Inflammatory macrophage treated with lipopolysaccharide for 4 hours (primary cell): ENCODE data around the gene SAP25.

Source experiments
- DNase-seq: peaks from one replicate; pipeline ENCODE4 v3.0.0-alpha.2; 2020

Gene SAP25

GRCh38 chr7:100591596-100591995, 17.9 kb upstream of the SAP25 start:
- DNase-seq: no peak

- DNase-seq: no peak
Measured at GRCh38 chr7:100590077-100590737, 16.5 kb upstream of the SAP25 start.

GRCh38 chr7:100589341-100589947, 15.7 kb upstream of the SAP25 start:
- no peak for DNase-seq

- DNase-seq: peak; percentile 33
Measured at GRCh38 chr7:100588438-100588837, 14.7 kb upstream of the SAP25 start.

- DNase-seq: peak; percentile 100
Measured at GRCh38 chr7:100586266-100587025, 12.7 kb upstream of the SAP25 start, which contains the start of gene FBXO24. Gene FBXO24 (plus strand): TSS chr7:100586328. CDS start chr7:100586626, 298 bp downstream.

- peak; percentile 52 for DNase-seq
Measured at GRCh38 chr7:100585511-100586265, 12.0 kb upstream of the SAP25 start, which contains the start of gene LRCH4. Gene LRCH4 (minus strand): TSS chr7:100586129. CDS start chr7:100586100, 29 bp downstream.

GRCh38 chr7:100584683-100585510, 11.2 kb upstream of the SAP25 start:
- DNase-seq: peak; percentile 77

- DNase-seq: peak; percentile 67
Measured at GRCh38 chr7:100584054-100584682, 10.5 kb upstream of the SAP25 start.

GRCh38 chr7:100583132-100584053, 9.7 kb upstream of the SAP25 start:
- DNase-seq: peak; percentile 82

- no peak for DNase-seq
Measured at GRCh38 chr7:100582650-100583049, 8.9 kb upstream of the SAP25 start.

- no peak for DNase-seq
Measured at GRCh38 chr7:100582041-100582579, 8.4 kb upstream of the SAP25 start.

GRCh38 chr7:100580466-100581283, 7.0 kb upstream of the SAP25 start:
- DNase-seq: no peak

GRCh38 chr7:100578246-100579183, 4.8 kb upstream of the SAP25 start:
- no peak for DNase-seq

GRCh38 chr7:100577507-100577906, 3.8 kb upstream of the SAP25 start:
- no peak for DNase-seq

GRCh38 chr7:100577103-100577502, 3.4 kb upstream of the SAP25 start:
- no peak for DNase-seq

- DNase-seq: no peak
Measured at GRCh38 chr7:100576384-100576993, 2.8 kb upstream of the SAP25 start.

- DNase-seq: no peak
Measured at GRCh38 chr7:100575746-100576383, 2.2 kb upstream of the SAP25 start.
